ENCODE data around the gene GRID1.

GRCh38 chr10:86360657-86361056 is 5.9 kb downstream of the GRID1 start:
- TF ChIP-seq POLR2A (IDR thresholded peaks at IDR 0.05; ENCODE audit: low read length) = no peak
- TF ChIP-seq GATA1 (IDR thresholded peaks at IDR 0.05; ENCODE audit: low read depth, low read length) = no peak

Data from erythroblast (primary cell).